ENCODE results near the gene TMEM175.
"Not testable (repeated sequence)": the region's sequence is repeated elsewhere in the genome, so short reads cannot be mapped to it uniquely, and the experiment has no call there.

Gene TMEM175

DNA sequence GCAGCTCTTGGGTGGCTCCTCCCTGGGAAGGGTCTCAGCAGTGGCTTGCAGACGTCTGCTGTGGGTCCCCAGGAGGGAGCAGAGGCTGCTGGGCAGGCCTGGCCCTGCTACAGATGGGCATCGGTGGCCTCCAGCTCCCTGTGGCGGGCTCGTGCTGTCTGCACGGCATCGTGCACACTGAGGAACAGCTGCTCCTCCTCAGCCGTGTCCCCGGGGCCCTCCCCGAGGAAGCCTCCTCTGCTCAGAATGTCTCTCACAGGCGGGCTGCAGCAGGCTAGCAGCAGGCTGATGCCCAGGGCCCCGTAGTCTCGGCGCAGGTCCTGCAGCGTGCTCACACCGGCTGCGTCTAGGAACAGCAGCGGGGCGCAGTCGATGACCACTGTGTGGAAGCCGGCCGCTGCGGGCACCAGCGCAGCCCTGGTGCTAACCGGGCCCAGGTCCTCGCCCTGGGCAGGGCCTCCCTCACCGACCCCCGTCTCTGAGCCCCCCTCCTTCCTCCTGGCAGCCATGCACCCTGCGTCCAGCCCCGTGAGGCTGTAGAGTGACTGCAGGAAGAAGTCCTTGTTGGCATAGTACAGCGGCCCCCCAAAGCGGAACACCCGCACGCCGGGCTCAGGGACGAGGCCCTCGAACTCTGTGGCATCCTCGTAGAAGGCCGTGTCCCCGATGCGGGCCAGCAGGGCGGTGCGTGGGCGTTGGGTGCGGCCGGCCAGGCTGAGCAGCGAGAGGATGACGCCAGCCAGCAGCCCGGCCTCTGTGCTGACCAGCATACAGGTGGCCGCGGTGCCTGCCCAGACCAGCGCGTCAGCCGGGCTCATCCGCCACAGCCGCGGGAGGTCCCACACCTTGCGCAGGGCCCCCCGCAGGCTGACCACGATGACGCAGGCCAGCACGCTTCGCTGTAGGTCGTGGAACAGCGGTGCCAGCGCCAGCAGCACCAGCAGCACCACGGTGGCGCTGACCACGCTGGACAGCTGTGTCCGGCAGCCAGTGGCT, 56.8 kb downstream of the TMEM175 start:
- DNase-seq (ENCODE audit: low read depth in 3 of 3) = no peak

DNA sequence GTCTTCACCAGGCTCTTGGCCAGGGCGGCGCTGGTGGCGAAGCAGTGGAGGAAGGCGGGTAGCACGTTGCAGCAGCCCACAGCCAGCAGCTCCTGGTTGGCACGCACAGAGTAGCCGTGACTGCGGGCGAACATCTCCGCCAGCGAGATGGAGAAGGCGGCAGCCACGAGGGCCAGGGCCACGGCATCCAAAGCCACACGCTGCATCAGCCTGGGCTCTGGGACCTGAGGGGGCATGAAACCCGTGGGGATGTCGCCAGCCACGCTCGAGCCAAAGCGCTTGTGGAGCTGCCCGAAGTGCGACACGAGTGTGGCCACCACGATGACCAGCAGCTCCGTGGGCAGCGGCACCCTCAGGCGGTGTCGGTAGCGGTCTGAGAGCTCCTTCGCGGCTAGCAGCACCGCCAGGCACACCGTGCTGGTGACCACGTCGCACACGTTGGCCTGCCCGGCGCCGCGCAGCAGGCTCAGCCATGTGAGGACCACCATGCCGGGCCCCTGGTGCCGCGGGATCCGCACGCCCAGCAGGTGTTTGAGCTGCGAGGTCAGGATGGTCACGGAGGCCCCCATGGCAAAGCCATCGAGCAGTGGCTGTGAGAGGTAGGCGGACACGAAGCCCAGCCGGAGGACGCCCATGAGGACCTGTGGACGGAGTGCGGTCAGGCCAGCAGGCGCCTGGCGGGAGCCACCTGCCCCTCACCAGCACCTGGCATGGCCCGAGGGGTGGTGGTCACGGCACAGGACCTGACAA, 57.6 kb downstream of the TMEM175 start:
- no peak for DNase-seq (ENCODE audit: low read depth in 3 of 3)

DNA sequence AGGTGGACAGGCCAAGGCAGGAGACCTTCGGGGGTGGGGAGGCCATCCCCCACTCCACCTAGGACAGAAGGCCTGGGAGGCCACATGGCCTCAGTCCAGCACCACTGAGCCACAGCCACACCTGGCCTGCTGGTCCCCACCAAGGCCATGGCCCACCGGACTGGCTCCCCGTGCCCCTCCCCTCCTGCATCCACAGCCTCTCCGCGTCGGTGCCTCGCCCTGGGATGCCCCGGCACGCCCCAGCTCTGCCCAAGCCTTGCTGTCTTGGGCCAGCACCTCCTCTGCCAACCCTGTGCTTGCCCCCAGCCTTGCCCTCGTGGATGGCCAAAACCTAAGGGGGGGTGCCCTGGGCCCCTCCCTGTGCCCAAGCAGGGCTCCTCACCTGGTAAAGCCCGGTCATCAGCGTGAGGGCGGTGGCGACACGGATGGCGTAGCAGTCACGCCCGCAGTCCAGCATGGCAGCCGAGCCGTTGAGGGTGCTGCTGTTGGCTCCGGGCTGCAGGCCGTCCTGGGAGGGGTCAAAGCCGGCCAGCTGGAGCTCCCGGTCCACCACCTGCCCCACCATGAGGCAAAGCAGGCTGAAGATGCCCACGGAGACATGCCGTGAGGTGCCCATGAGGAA, 58.6 kb downstream of the TMEM175 start:
- DNase-seq (ENCODE audit: low read depth in 3 of 3) = no peak

DNA sequence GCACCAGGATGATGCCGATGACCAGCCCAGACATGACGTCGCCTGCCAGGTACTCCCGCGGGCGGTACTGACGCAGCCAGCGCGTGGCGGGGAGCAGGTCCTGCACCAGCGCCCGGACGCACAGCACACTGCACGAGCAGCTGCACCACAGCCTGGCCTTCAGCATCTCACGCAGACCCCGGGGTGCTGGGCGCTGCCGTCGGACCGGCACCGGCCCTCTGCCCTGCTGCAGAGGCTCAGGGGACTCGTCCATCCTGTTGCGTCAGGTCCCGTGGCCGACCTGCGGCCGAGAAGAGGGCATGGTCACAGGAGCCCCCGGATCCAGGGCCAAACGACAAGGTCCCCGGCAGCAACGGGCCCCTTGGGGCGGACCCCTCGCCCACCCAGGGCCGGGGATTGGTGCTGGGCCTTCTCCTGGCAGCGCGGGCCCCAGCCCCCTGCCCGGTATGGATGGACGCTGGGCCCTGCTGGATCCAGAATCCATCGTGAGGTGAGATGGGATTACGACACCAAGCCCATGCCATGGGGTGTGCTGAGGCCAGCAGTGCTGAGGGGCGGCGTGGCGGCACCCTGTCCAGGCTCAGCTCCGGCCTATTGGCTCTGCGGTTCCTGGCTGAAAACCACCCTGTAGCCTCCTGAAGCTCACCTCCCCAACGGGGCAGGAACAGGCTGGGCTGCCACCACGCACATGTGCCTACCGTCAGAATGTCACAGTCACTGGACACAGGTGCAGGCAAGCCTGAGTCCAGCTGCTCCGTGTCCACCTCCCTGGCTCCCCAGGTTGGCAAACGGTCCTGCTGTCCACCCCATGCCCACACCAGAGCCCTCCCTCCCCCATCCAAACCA, 59.4 kb downstream of the TMEM175 start:
- DNase-seq (ENCODE audit: low read depth in 3 of 3) = no peak

DNA sequence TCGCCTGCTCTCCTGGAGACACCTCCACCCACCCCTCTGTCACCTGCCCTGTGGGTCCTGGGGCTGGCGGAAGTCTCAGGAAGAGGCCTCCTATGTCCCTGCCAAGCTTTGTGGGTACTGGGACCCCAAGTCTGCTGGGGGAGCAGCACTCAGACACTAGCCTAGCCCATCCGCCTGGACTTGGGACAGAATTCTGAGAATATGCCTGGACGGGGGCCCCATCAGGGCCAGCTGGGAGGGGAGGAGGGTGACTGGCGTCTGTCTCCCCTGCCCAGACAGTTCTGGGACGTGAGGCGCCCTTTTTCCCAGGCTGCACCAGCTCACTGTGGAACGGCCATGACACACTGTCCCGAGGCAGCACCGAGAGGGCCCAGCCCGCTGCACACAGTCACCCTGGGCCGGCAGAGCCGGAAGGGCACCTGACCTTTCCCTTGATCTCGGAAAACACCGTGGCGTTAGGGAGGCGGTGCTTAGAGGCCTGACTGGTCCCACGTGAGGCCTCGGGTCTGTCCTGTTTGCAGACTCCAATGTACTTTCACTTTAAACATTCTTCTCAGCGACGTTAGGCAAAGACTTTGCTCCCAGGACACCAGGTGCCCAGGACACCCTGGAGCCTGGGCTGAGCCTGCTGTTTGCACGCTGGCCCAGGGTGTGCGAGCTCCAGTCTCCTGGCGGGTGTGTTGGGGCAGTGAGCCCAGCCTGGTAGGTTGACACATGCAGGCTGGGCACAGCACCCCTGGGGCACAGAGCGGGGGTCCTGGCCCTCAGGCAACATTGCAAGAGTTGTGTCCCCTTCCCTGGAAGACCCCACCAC, 60.2 kb downstream of the TMEM175 start:
- DNase-seq (ENCODE audit: low read depth in 3 of 3) = no peak

DNA sequence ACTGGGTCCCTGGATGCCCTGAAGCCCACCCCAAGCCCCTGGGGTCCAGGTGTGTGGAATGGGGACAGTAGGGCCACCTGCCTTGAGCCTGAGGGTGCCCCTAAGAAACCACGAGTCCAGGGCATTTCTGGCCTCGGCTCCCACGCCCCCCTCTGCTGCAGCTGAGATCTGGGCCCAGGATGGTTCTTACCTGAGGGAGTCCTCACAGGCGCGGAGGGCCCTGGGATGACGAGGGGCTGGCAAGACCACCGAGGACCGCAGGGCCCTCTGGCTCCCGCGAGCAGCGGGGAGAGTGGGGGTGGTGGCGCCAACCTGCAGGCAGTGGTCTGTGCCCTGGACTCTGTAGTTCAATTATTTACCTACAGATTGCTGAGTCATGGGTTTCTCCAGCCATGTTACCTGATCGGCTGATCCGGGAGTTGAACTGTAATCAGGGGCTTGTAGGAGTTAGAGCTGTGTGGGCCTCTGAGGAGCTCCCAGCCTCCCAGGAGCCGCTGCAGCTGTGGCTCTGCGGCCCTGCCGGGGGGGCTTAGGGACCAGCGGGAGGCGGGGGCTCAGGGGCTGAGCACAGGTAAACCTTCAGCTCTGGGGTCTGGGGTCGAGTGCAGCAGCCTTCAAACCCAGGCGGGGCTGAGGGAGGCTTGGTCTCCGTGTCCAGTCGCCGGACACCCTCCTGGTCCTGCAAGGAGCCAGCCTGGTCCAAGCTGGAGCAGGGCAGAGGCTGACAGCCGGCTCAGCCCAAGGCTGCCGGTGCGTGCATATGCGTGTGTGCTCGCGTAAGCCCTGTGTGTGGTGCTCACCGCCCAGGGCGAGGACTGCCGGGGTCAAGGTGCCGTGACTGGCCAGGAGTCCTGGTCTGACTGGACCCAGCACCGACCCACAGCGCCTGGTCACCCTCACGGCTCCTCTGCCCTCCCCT, 61.1 kb downstream of the TMEM175 start, which contains the start of gene SLC26A1:
TSS of gene SLC26A1 (minus strand) at position 294 of the 919 bp plus-strand sequence. CDS start 1,701 bp downstream, outside the sequence.
- DNase-seq (ENCODE audit: low read depth in 3 of 3) = no peak

DNA sequence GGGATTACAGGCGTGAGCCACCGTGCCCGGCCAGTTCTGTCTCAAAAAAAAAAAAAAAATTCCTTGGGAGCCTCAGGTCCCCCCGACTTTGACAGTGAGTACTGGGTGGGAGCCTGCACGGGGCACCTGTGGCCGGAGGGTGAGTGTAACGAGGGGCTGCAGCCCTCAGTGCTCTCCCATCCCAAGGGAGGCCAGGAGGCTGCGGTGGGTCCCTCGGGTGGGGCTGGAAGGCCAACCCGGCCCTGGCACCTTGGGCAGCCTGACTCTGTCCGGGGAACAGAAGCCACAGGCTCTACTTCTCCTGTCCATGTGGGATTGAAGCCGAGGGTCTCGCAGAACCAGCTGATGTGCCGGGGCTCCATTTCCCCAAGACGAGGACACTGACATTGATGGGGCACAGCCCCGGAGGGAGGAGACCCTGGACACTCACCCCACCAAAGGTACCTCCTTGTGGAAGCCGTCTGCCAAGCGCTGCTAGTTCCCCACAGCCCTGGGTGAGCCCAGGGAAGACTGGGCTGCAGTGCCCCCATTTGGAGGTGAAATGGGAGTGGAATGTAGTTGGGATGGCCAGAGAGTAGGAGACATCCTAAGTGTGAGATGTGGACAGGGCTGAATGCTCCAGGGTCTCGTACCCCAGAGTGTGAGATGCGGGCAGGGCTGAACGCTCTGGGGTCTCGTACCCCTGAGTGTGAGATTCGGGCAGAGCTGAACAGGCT, 63.2 kb downstream of the TMEM175 start:
- DNase-seq (ENCODE audit: low read depth in 3 of 3) = no peak

DNA sequence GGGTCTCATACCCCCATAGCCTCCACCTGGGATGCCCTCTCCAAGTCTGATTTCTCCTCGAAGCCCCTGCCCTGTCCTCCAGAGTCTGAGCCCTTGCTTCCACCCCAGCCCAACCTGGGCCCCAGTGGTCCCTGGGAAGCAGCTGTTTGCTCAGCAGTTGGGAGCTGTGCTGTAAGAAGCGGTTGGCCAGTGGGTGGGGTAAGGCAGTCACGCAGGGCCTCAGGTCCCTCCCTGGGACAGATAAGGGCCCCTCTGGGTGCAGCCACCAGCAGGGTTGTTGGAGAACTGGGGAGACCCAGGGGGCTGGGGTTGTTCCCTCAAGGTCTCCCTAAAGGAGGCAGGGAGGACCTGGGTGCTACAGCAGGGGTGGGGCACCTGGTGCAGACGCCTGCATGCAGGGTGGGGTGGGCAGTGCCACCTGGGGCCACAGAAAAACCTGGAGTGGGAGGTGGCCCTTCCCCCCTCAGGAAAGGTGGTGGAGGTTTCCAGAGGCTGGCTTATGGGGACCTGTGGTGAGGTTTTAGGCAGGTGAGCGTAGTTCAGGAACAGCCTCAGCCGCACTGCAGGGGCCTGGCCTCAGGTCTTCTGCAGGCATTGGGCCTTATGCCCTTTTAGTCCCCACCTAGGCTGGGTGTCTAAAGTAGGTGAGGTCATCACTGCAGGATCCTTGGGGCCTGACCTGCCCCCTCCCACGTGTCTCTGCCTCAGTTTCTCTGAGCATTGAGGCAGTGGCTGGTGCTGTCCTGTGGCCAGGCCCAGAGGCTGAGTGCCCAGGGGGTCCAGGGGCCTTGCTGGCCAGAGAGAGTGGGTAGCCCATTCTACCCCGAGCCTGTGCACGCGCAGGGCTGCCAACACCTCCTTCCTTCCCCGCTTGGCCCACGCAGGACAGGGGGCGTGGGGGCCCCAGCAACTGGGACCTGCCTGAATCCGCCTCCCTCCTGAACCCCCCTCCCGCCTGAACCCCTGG, 64.1 kb downstream of the TMEM175 start:
- no peak for DNase-seq (ENCODE audit: low read depth in 3 of 3)

DNA sequence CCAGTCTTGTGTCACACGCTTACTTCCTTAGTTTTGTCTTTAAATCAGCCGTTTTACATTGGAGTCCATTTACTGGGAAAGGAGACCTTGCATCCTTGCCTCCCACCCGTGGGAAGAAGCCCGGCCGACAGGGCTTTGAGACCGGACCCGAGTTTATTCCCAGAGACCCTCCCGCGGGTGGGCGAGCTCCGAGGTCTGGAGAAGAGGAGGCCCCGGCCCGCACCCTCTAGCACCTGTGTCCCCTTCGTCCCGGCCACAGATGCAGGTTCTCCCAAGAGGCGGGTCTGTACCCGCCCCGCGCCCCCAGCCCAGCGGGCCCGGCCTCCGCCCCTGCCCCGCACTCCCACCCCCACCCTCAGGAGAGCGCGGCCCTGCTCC, 64.7 kb downstream of the TMEM175 start:
- no peak for DNase-seq (ENCODE audit: low read depth in 3 of 3)

DNA sequence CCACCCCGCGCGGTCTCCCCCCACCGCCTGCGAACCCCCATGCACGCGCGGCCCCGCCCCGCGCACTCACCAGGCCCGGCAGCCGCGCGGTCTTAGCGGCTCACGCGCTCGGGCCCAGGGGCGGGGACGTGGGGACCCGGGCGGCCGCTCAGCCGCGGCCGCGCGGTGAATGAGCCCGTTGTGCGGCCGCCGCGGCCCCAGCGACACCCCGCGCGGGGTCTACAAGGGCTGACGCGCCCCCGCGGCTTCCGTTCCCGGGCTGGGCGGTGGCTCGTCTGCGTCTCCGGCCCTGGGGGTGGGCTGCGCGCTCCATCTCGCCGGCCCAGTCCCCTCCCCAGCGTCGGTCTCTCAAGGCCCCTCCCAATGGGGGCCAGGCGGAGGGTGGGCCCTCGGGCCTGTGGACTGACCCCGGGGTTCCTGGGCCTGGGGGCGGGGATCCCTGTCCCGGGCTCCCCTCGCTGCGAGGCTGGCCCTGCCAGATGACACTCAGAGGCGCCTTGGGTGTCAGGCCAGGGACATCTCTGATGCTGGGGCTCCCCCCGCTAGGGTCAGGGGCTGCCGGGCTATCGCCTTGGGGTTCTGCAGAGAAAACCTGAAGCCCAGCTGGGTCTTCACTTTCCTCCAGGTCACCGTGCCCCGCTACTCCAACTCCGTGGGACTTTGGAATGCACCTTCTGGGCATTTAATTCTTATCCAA, 65.3 kb downstream of the TMEM175 start:
- no peak for DNase-seq (ENCODE audit: low read depth in 3 of 3)

DNA sequence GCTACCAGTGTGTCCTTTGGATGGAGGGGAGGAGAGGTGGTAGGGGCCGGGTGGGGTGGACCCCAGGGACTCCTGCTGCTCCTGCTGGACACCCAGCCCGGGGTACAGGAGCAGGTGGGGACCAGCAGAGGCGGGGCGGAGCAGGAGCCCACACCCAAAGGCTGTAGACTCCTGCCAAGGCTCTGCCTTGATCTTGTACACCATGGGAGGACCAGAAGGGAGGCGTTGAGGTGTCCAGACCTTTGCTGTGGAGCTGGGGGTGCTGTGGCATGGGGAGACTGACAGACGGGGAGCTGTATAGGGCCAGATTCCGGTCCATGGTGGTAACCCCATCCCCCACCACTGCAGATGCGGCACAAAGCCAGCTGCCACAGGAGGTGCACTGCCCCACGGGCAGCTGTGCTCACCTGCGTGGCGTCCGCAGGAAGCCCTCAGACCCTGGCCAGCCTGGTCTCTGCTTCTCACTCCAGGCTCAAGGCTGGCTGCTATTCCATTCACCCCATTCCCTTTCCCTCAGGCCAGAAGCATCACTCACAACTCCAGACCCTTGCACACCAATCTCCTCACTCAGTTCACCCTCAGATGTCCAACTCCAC, 65.9 kb downstream of the TMEM175 start:
- no peak for DNase-seq (ENCODE audit: low read depth in 3 of 3)

DNA sequence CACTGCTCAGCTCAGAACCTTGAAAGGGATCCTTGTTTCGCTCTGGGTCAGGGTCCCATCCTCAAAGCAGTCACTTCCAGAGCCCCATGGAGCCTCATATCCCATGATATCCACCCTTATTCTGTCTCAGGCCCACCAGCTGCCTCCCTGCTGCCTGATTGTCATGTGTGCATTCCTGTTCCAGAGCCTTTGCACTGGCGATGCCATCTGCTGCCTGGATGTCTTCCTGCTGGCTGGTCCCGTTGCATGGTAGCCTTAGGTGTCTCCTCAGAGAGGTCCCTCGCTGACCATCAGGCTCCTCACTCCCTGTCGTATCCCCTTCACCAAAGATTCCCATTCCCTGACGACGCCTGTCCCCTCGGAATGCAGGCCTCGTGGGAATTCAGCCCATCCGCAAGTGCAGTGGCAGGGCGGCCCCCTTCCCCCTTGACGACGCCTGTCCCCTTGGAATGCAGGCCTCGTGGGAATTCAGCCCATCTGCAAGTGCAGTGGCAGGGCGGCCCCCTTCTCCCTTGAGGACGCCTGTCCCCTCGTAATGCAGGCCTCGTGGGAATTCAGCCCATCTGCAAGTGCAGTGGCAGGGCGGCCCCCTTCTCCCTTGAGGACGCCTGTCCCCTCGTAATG, 67.1 kb downstream of the TMEM175 start:
- DNase-seq (ENCODE audit: low read depth in 3 of 3) = not testable (repeated sequence)

DNA sequence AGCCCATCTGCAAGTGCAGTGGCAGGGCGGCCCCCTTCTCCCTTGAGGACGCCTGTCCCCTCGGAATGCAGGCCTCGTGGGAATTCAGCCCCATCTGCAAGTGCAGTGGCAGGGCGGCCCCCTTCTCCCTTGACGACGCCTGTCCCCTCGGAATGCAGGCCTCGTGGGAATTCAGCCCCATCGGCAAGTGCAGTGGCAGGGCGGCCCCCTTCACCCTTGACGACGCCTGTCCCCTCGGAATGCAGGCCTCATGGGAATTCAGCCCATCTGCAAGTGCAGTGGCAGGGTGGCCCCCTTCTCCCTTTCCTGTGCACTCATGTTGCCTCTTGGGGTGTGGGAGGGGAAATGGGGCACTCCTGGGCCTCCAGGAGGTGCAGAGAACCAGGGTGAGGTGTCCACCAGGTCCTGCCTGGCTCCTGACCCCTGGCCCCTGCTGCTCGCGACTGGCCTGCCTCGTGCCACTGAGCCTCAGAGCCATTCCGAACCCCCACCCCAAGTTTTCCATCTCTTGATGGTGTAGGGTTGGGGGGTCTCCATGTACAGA, 67.7 kb downstream of the TMEM175 start:
- DNase-seq (ENCODE audit: low read depth in 3 of 3) = no peak

DNA sequence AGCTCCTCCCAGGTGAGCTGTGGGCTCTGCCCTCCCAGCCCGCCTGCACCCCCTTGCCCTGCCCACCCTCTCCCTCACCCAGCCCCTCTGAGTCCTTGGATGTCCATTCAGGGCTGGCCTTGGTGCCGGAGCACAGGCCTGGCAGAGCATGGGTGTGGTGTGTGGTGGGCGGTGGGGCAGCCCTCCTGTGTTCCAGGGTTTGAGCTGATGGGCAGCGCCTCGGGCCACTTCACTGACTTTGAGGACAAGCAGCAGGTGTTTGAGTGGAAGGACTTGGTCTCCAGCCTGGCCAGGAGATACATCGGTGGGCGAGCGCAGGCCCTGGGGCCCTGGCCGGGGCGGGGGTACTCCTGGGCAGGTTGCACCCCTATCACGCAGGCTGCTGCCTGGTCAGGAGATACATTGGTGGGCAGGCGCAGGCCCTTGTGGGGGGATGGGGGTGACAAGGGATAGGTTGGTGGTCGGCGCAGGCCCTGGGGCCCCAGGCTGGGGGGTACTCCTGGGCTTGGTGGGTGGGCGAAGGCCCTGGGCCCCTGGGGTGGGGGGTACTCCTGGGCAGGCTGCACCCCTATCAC, 68.5 kb downstream of the TMEM175 start:
- no peak for DNase-seq (ENCODE audit: low read depth in 3 of 3)

DNA sequence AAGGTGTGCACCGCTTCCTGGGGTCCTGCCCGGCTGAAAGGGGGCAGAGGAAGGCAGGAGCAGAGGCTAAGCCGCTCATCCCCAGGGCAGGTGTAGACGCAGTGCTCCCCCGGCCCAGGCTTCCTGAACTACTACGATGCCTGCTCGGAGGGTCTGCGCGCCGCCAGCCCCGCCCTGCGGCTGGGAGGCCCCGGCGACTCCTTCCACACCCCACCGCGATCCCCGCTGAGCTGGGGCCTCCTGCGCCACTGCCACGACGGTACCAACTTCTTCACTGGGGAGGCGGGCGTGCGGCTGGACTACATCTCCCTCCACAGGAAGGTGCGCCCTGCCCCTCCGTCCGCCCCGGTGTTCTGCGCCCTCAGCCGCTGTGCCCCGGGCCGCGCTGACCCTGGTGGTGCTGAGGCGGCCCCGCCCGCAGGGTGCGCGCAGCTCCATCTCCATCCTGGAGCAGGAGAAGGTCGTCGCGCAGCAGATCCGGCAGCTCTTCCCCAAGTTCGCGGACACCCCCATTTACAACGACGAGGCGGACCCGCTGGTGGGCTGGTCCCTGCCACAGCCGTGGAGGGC, 69.4 kb downstream of the TMEM175 start:
- no peak for DNase-seq (ENCODE audit: low read depth in 3 of 3)
